GM23338 (cell line): Measurements from ENCODE around the gene SPATA13.

Source experiments
- CREB1 ChIP-seq: fragments of 250-450 bp; sonication (Bioruptor Pico); IDR thresholded peaks from 2 replicates; pipeline ENCODE4 v1.5.0; 2020; ENCODE audit warnings: low read depth, mild to moderate bottlenecking, moderate library complexity
- EZH2 ChIP-seq: fragments of 200-600 bp; sonication (generic); IDR thresholded peaks from one replicate; pipeline ENCODE4 v1.8.0; 2017; ENCODE audit warnings: antibody characterized with exemption, mild to moderate bottlenecking, low read depth; ENCODE audit not compliant: unreplicated experiment
- EZH2phosphoT487 ChIP-seq: fragments of 200-600 bp; sonication (generic); IDR thresholded peaks from one replicate; pipeline ENCODE4 v1.8.1; 2018; ENCODE audit warnings: antibody characterized with exemption; ENCODE audit not compliant: unreplicated experiment
- POLR2AphosphoS5 ChIP-seq: IDR thresholded peaks from 2 replicates; pipeline ENCODE4 v1.6.1; 2016; ENCODE audit warnings: antibody characterized with exemption, low read depth
- ZNF114 ChIP-seq: fragments of 250-450 bp; sonication (Bioruptor Pico); IDR thresholded peaks from 2 replicates; pipeline ENCODE4 v1.5.0; 2020; ENCODE audit warnings: mild to moderate bottlenecking, moderate library complexity
- TF ChIP-seq, protein P1 (sequence below), 2 experiments: fragments of 200-600 bp in 1 of 2; sonication (generic) in 1 of 2; conservative IDR thresholded peaks; 2 replicates each; pipeline versions ENCODE4 v1.5.1 to v1.6.1; 2016 to 2017; ENCODE audit warnings: antibody characterized with exemption in 2 of 2, low read depth in 2 of 2, mild to moderate bottlenecking in 2 of 2, moderate library complexity in 1 of 2
- TF ChIP-seq, protein P2 (sequence below): IDR thresholded peaks from one replicate; pipeline ENCODE4 v1.6.1; 2018; ENCODE audit warnings: antibody characterized with exemption; ENCODE audit not compliant: unreplicated experiment

DNA sequence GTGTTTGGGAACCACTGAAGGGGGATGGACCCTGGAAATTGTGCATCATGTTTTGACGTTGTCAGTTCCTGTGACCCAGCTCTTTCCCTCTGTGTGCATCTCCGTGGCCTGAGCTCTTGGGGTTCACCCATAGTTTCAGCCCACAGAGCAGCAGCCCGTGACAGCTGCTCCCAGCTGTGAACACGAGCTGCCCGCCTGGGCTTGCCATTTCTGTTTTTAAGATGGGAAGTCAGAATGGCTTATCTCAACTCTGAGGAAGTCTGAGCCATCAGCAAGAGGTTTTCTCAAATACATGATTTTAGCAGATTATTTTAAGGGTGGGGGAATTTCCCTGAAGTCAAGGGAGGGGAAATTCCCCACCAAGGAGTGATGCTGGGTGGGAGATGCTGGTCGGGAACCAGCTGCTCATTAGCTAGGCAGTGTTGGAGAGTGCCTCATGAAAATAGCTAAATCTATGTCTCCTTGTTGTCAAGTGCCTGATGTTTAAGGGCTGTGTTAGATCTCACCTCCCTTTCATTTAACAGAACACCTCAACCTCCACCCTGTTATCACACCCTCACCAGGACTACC, 114.0 kb downstream of the SPATA13 start:
- TF ChIP-seq, protein P1, sequence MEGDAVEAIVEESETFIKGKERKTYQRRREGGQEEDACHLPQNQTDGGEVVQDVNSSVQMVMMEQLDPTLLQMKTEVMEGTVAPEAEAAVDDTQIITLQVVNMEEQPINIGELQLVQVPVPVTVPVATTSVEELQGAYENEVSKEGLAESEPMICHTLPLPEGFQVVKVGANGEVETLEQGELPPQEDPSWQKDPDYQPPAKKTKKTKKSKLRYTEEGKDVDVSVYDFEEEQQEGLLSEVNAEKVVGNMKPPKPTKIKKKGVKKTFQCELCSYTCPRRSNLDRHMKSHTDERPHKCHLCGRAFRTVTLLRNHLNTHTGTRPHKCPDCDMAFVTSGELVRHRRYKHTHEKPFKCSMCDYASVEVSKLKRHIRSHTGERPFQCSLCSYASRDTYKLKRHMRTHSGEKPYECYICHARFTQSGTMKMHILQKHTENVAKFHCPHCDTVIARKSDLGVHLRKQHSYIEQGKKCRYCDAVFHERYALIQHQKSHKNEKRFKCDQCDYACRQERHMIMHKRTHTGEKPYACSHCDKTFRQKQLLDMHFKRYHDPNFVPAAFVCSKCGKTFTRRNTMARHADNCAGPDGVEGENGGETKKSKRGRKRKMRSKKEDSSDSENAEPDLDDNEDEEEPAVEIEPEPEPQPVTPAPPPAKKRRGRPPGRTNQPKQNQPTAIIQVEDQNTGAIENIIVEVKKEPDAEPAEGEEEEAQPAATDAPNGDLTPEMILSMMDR (conservative IDR thresholded peaks at IDR 0.05; ENCODE audit: low read depth in 2 of 2): no peak
- TF ChIP-seq, protein P2, sequence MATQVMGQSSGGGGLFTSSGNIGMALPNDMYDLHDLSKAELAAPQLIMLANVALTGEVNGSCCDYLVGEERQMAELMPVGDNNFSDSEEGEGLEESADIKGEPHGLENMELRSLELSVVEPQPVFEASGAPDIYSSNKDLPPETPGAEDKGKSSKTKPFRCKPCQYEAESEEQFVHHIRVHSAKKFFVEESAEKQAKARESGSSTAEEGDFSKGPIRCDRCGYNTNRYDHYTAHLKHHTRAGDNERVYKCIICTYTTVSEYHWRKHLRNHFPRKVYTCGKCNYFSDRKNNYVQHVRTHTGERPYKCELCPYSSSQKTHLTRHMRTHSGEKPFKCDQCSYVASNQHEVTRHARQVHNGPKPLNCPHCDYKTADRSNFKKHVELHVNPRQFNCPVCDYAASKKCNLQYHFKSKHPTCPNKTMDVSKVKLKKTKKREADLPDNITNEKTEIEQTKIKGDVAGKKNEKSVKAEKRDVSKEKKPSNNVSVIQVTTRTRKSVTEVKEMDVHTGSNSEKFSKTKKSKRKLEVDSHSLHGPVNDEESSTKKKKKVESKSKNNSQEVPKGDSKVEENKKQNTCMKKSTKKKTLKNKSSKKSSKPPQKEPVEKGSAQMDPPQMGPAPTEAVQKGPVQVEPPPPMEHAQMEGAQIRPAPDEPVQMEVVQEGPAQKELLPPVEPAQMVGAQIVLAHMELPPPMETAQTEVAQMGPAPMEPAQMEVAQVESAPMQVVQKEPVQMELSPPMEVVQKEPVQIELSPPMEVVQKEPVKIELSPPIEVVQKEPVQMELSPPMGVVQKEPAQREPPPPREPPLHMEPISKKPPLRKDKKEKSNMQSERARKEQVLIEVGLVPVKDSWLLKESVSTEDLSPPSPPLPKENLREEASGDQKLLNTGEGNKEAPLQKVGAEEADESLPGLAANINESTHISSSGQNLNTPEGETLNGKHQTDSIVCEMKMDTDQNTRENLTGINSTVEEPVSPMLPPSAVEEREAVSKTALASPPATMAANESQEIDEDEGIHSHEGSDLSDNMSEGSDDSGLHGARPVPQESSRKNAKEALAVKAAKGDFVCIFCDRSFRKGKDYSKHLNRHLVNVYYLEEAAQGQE: no peak
- TF ChIP-seq EZH2 (no peak), EZH2phosphoT487 (no peak), POLR2AphosphoS5 (no peak), ZNF114 (no peak), CREB1 (CRISPR knock-in tag) (no peak)
